Measurements from ENCODE around the gene TMEM54.

TMEM54 gene

DNA sequence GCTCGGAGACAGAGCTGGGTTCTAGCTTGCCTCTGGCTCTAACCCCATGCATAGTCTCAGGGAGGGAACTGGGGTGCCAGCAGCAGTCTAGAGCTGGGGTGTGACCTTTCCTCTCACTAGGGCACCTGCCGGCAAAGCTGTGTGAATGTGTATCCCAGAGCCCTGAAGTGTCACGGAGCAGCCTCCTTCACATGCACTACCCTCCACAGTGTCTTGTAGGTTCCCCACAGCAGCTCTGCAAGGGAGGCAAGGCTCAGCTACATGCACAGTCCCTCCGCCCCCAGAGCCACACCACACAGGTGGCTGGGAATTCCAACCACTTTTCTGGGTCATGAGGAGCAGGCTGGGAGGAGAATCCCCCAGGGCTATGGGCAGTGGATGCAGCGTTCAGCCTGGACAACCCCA is 22.6 kb downstream of the TMEM54 start:
- no peak overlapping the region for H3K4me3 ChIP-seq (ENCODE audit: low read length in 2 of 2)
- no peak overlapping the region for H2BK15ac ChIP-seq (ENCODE audit: low read length)
- H3K27ac ChIP-seq (replicated peaks; ENCODE audit: low read length): no peak overlapping the region
- peak overlapping the region; percentile 76 for H3K23ac ChIP-seq (ENCODE audit: low read depth, low read length, poor library complexity)
- peaks cover 11 to 19% of the 10 kb centered on the region in 2 donors for H3K4me1 ChIP-seq (ENCODE audit: control insufficient read depth in 2 of 2, insufficient read depth in 1 of 2, low read depth in 1 of 2, low read length in 2 of 2)
- H3K27me3 ChIP-seq (ENCODE audit: control insufficient read depth in 3 of 3, insufficient read depth in 3 of 3, low read depth in 1 of 3, low read length in 3 of 3): peaks cover 0 to 42% (median 0%) of the 10 kb centered on the region in 3 experiments
- no peaks in the 10 kb centered on the region for H3K79me1 ChIP-seq (ENCODE audit: low read depth, low read length)
- H2AK5ac ChIP-seq (ENCODE audit: low read depth, low read length): peak overlapping the region; percentile 9
- H2BK5ac ChIP-seq (ENCODE audit: low read length): no peak overlapping the region
- H2BK120ac ChIP-seq (ENCODE audit: low read depth, low read length): no peak overlapping the region
- H3K9me3 ChIP-seq (replicated peaks in 1 of 2; ENCODE audit: control insufficient read depth in 2 of 2, insufficient read depth in 1 of 2, low read depth in 1 of 2, low read length in 2 of 2): no peaks in the 10 kb centered on the region
- H3K18ac ChIP-seq (ENCODE audit: low read length): peak overlapping the region; percentile 85
- no peak overlapping the region for H4K8ac ChIP-seq (ENCODE audit: low read depth, low read length)
- no CpG with 5 or more reads among the region's 5 CpGs for WGBS, 2 donors (ENCODE audit: extremely low coverage in 2 of 2, insufficient read length in 2 of 2, insufficient replicate concordance in 1 of 2)
- no peak overlapping the region for H3K4ac ChIP-seq (ENCODE audit: low read length)
- no peak overlapping the region for H3K14ac ChIP-seq (ENCODE audit: low read length)
- no peak for DNase-seq (ENCODE audit: low spot score)
- H3K9ac ChIP-seq (ENCODE audit: low read depth, low read length, poor library complexity): no peak overlapping the region
- no peak overlapping the region for H3K4me2 ChIP-seq (ENCODE audit: insufficient read depth, low read length, poor library complexity, severe bottlenecking)
- H2BK12ac ChIP-seq (ENCODE audit: low read length): no peak overlapping the region
- H2AFZ ChIP-seq (ENCODE audit: low read length): no peak overlapping the region
- no peak overlapping the region for H4K91ac ChIP-seq (ENCODE audit: low read depth, low read length, poor library complexity)
- H3K36me3 ChIP-seq (replicated peaks in 1 of 2; ENCODE audit: control insufficient read depth in 2 of 2, insufficient read depth in 2 of 2, low read length in 2 of 2): no peaks in the 10 kb centered on the region

DNA sequence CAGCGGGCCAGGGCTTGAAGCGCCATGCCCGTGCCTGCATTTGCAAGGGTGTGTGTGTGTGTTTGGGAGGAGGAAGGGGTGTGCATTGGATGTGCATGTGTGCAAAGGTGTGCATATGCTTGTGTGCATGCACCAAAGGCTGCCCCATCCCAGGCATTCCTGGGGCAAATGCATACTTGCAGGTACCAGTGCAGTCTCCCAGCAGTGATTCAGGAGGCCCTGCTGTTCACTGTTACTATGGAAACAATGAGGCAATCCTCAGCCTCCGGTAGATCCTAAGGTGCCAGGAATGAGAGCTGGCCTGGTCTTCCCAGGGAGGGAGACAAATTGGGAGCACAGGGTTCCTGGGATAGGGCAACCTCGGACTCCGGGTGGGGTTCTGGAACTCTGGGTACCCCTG is 23.0 kb downstream of the TMEM54 start:
- H3K18ac ChIP-seq (ENCODE audit: low read length): no peak overlapping the region
- H2BK5ac ChIP-seq (ENCODE audit: low read length): no peak overlapping the region
- no peak overlapping the region for H2AK5ac ChIP-seq (ENCODE audit: low read depth, low read length)
- H3K4ac ChIP-seq (ENCODE audit: low read length): no peak overlapping the region
- no peak overlapping the region for H2BK120ac ChIP-seq (ENCODE audit: low read depth, low read length)
- H2AFZ ChIP-seq (ENCODE audit: low read length): no peak overlapping the region
- H3K4me2 ChIP-seq (ENCODE audit: insufficient read depth, low read length, poor library complexity, severe bottlenecking): no peak overlapping the region
- no peak overlapping the region for H3K9ac ChIP-seq (ENCODE audit: low read depth, low read length, poor library complexity)
- H4K91ac ChIP-seq (ENCODE audit: low read depth, low read length, poor library complexity): no peak overlapping the region
- H3K14ac ChIP-seq (ENCODE audit: low read length): no peak overlapping the region
- no CpG with 5 or more reads among the region's 6 CpGs for WGBS, 2 donors (ENCODE audit: extremely low coverage in 2 of 2, insufficient read length in 2 of 2, insufficient replicate concordance in 1 of 2)
- H3K27me3 ChIP-seq (ENCODE audit: control insufficient read depth in 3 of 3, insufficient read depth in 3 of 3, low read depth in 1 of 3, low read length in 3 of 3): peaks cover 0 to 37% (median 0%) of the 10 kb centered on the region in 3 experiments
- H4K8ac ChIP-seq (ENCODE audit: low read depth, low read length): no peak overlapping the region
- H3K4me3 ChIP-seq (ENCODE audit: low read length in 2 of 2): no peak overlapping the region
- DNase-seq (ENCODE audit: low spot score): no peak
- no peak overlapping the region for H2BK15ac ChIP-seq (ENCODE audit: low read length)
- peaks cover 11 to 19% of the 10 kb centered on the region in 2 donors for H3K4me1 ChIP-seq (ENCODE audit: control insufficient read depth in 2 of 2, insufficient read depth in 1 of 2, low read depth in 1 of 2, low read length in 2 of 2)
- no peaks in the 10 kb centered on the region for H3K36me3 ChIP-seq (replicated peaks in 1 of 2; ENCODE audit: control insufficient read depth in 2 of 2, insufficient read depth in 2 of 2, low read length in 2 of 2)
- no peak overlapping the region for H3K23ac ChIP-seq (ENCODE audit: low read depth, low read length, poor library complexity)
- H3K79me1 ChIP-seq (ENCODE audit: low read depth, low read length): no peaks in the 10 kb centered on the region
- H3K9me3 ChIP-seq (replicated peaks in 1 of 2; ENCODE audit: control insufficient read depth in 2 of 2, insufficient read depth in 1 of 2, low read depth in 1 of 2, low read length in 2 of 2): no peaks in the 10 kb centered on the region
- H3K27ac ChIP-seq (replicated peaks; ENCODE audit: low read length): no peak overlapping the region
- no peak overlapping the region for H2BK12ac ChIP-seq (ENCODE audit: low read length)

DNA sequence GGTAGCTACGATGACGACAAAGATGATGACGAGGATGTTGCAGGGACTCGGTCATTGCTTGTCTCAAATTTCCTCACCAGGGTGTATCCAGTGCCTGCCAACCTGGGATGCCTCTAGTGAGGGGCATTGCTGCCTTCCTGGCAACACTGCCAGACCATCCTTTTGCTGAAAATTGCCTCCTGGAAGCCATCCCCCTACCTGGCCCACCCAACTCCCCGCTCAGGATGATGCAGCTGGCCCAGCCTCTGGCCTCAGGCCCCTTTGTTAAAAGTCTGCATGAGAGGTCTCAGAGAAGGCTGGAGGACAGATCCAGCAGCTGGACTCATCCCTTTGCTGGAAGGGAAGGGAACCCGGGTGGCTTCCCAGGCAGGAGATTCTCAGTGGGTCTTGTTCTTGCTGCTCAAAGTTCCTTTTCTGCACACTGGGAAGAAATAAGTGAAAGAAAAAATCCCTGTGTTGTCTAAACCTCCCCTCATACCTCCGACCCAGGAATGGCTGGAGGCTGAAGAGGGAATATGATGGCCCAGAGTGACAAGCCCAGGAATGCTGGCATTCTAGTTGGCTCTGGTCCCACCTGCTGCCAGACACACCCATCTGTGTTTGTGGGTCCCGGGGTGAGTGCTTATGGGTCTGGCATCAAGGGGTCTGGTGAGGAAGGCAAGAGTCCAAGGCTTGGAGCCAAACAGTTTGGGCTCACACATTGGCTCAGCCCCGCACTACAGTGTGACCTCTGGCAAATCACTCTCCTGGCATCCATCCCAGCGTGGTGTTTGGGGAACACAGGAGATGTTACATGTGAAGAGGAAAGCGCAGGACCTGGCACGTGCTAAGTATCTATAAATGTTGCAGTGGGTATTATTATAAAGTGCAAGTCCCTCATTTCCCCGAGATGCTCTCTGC is 23.7 kb downstream of the TMEM54 start:
- Histone ChIP-seq H3K27me3 (ENCODE audit: control insufficient read depth in 3 of 3, insufficient read depth in 3 of 3, low read depth in 1 of 3, low read length in 3 of 3) (peaks cover 0 to 37% (median 0%) of the 10 kb centered on the region in 3 experiments), H3K9ac (ENCODE audit: low read depth, low read length, poor library complexity) (no peak overlapping the region), H3K36me3 (replicated peaks in 1 of 2; ENCODE audit: control insufficient read depth in 2 of 2, insufficient read depth in 2 of 2, low read length in 2 of 2) (no peaks in the 10 kb centered on the region), H3K4ac (ENCODE audit: low read length) (no peak overlapping the region), H2AFZ (ENCODE audit: low read length) (no peak overlapping the region), H3K4me2 (ENCODE audit: insufficient read depth, low read length, poor library complexity, severe bottlenecking) (no peak overlapping the region), H3K4me1 (ENCODE audit: control insufficient read depth in 2 of 2, insufficient read depth in 1 of 2, low read depth in 1 of 2, low read length in 2 of 2) (peaks cover 12 to 19% of the 10 kb centered on the region in 2 donors), H3K79me1 (ENCODE audit: low read depth, low read length) (no peaks in the 10 kb centered on the region), H2BK15ac (ENCODE audit: low read length) (no peak overlapping the region), H3K14ac (ENCODE audit: low read length) (no peak overlapping the region), H3K9me3 (replicated peaks in 1 of 2; ENCODE audit: control insufficient read depth in 2 of 2, insufficient read depth in 1 of 2, low read depth in 1 of 2, low read length in 2 of 2) (no peaks in the 10 kb centered on the region), H3K23ac (ENCODE audit: low read depth, low read length, poor library complexity) (no peak overlapping the region), H4K91ac (ENCODE audit: low read depth, low read length, poor library complexity) (no peak overlapping the region), H3K27ac (replicated peaks; ENCODE audit: low read length) (no peak overlapping the region), H4K8ac (ENCODE audit: low read depth, low read length) (no peak overlapping the region), H3K4me3 (ENCODE audit: low read length in 2 of 2) (no peak overlapping the region), H2AK5ac (ENCODE audit: low read depth, low read length) (no peak overlapping the region), H2BK120ac (ENCODE audit: low read depth, low read length) (no peak overlapping the region), H3K18ac (ENCODE audit: low read length) (no peak overlapping the region), H2BK12ac (ENCODE audit: low read length) (no peak overlapping the region), H2BK5ac (ENCODE audit: low read length) (no peak overlapping the region)
- WGBS, 2 donors (ENCODE audit: extremely low coverage in 2 of 2, insufficient read length in 2 of 2, insufficient replicate concordance in 1 of 2): no CpG with 5 or more reads among the region's 13 CpGs
- no peak for DNase-seq (ENCODE audit: low spot score)

DNA sequence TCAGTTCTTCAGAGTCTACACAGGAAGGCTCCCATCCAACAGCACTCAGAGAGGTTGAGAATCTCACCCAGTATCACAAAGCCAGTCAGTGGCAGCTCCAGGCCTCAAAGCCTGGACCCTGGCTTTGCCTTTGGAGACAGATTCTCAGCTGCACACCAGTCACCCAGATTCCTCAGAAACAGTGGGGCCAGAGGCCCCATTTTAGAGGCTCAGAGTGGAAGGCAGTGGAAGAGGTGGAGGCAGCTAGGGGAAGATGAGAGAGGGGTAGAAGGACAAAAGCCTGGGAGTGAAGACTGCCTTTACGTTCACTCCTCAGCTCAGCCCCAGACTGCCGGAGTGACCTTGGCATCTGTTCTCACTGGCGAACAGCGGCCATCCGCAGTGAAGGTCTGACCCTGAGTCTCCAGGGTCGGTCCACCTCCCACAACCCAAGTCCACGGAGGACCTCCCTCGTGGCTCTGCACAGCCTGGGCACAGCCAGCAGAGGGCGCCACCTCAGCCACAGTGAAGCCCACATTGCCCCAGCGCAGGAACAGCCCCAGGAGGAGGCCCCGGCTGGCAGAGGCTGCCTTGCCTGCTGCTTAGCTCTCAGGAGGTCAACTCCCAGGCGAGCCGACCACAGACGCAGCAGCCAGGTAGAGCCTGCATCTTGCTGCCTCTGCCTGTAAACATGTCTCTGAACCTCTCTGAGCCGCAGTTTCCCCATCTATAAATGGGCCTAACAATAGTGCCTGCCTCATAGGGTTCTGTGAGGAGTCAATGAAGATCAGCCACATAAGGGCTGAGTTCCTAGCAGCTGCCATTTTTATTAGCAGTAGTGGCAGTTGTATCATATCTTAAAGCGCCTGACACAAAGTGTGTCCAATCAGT is 24.6 kb downstream of the TMEM54 start:
- H2AK5ac ChIP-seq (ENCODE audit: low read depth, low read length): no peak overlapping the region
- H2AFZ ChIP-seq (ENCODE audit: low read length): peak overlapping the region; percentile 24

More for the DNA sequence above, 24.6 kb downstream of the TMEM54 start:
- H3K79me1 ChIP-seq (ENCODE audit: low read depth, low read length): no peaks in the 10 kb centered on the region
- H3K27me3 ChIP-seq (ENCODE audit: control insufficient read depth in 3 of 3, insufficient read depth in 3 of 3, low read depth in 1 of 3, low read length in 3 of 3): peaks cover 0 to 36% (median 0%) of the 10 kb centered on the region in 3 experiments
- H3K14ac ChIP-seq (ENCODE audit: low read length): no peak overlapping the region
- H3K4me3 ChIP-seq (ENCODE audit: low read length in 2 of 2): no peak overlapping the region
- no peak overlapping the region for H2BK12ac ChIP-seq (ENCODE audit: low read length)
- DNase-seq (ENCODE audit: low spot score): no peak
- H2BK15ac ChIP-seq (ENCODE audit: low read length): no peak overlapping the region
- peak overlapping the region; percentile 27 for H3K27ac ChIP-seq (replicated peaks; ENCODE audit: low read length)
- no peak overlapping the region for H4K91ac ChIP-seq (ENCODE audit: low read depth, low read length, poor library complexity)
- no peak overlapping the region for H3K4ac ChIP-seq (ENCODE audit: low read length)
- H3K9ac ChIP-seq (ENCODE audit: low read depth, low read length, poor library complexity): no peak overlapping the region
- H2BK5ac ChIP-seq (ENCODE audit: low read length): no peak overlapping the region
- no peak overlapping the region for H3K23ac ChIP-seq (ENCODE audit: low read depth, low read length, poor library complexity)
- H3K9me3 ChIP-seq (replicated peaks in 1 of 2; ENCODE audit: control insufficient read depth in 2 of 2, insufficient read depth in 1 of 2, low read depth in 1 of 2, low read length in 2 of 2): no peaks in the 10 kb centered on the region
- no CpG with 5 or more reads among the region's 16 CpGs for WGBS, 2 donors (ENCODE audit: extremely low coverage in 2 of 2, insufficient read length in 2 of 2, insufficient replicate concordance in 1 of 2)
- H4K8ac ChIP-seq (ENCODE audit: low read depth, low read length): no peak overlapping the region
- H3K18ac ChIP-seq (ENCODE audit: low read length): peak overlapping the region; percentile 0
- no peak overlapping the region for H2BK120ac ChIP-seq (ENCODE audit: low read depth, low read length)
- H3K4me1 ChIP-seq (ENCODE audit: control insufficient read depth in 2 of 2, insufficient read depth in 1 of 2, low read depth in 1 of 2, low read length in 2 of 2): peaks cover 20 to 22% of the 10 kb centered on the region in 2 donors
- no peaks in the 10 kb centered on the region for H3K36me3 ChIP-seq (replicated peaks in 1 of 2; ENCODE audit: control insufficient read depth in 2 of 2, insufficient read depth in 2 of 2, low read length in 2 of 2)
- H3K4me2 ChIP-seq (ENCODE audit: insufficient read depth, low read length, poor library complexity, severe bottlenecking): peak overlapping the region; percentile 11
